GM12801 (cell line): Measurements from ENCODE around the gene DSTN.

Experiments used
- CTCF ChIP-seq: IDR thresholded peaks from one replicate; pipeline ENCODE4 v1.5.1; 2011; ENCODE audit warnings: control low read depth; ENCODE audit not compliant: insufficient read length; ENCODE audit errors: extremely low read depth

The DSTN gene

GRCh38 chr20:17583126-17583525 is 13.3 kb downstream of the DSTN start:
- no peak for TF ChIP-seq CTCF

DNA sequence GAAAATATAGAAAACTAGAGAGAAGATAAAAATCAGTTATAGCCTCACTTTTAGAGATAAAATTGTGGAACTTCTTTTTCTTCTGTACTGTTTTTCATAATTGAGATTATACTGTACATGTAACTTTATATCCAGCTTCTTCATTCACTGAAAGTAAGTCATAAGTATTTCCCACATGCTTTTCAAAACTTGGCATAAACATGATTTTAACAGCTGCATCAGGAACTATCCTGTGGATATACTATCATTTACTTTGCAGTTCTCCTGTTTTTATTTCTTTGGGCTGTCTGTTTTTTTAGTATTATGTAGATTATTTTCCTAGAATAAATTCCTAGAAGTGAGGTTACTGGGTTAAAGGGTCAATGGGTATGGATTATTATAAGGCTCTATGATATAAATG is 14.8 kb downstream of the DSTN start:
- no peak for TF ChIP-seq CTCF

DNA sequence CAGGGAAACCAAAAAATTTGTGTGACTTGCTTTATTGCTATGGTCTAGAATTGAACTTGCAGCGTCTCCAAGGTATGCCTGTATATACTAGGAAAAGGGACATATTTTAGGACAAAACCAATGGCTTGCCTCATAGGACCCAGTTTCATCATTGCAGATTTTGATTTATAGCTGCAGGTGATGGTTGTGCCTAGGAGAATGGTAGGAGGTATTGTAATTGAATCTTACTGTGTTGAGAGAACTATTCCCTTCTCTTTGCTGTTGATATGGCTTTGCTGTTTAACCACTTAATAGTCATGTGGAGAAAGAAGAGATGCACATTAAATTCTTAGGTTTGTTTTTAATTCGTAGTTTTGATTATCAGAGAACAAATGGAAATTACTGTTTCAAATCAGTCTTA is 16.4 kb downstream of the DSTN start:
- no peak for TF ChIP-seq CTCF

- TF ChIP-seq CTCF = no peak
Observed at GRCh38 chr20:17587148-17587547, 17.3 kb downstream of the DSTN start.

DNA sequence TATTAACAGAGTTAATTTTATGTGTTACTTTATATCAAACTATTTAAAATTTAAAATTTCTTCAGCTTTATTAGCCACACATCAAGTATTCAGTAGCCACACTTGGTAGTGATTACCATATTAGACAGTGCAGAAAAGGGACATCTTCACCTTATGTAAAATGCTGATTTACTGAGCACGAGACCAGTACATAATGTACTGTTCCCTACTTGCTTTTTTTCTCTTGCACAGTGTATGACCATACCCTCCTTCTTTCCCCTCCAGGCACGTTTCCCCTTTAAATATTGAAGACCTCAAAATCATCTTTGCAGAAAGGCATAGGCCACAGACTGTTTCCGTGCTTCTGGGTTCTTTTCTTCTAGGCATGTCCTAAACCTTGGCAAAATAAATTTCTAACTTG is 17.9 kb downstream of the DSTN start:
- TF ChIP-seq CTCF = no peak

DNA sequence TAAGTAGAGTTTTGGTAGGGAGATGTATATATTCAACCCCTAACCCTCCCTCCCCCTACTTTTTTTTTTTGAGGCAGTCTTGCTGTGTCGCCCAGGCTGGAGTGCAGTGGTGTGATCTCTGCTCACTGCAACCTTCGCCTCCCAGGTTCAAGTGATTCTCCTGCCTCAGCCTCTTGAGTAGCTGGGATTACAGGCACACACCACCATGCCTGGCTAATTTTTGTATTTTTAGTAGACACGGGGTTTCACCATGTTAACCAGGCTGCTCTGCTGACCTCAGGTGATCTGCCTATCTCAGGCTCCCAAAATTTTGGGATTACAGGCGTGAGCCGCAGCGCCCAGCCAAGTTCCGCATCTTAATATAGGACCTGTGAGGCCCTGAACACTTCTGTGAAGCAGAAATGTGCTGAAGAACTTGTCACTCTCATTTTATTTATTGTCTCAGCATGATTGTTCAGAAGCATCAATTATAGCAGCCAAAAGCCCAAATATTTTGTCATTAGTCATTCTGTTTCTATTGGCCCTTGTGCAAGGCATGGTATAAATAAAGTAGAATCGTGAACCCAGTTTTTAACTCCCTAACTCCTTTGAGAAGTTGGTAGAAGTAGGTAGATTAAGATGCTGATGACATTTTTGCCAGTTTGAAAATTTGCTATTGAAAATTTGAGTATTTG is 19.4 kb downstream of the DSTN start:
- no peak for TF ChIP-seq CTCF

DNA sequence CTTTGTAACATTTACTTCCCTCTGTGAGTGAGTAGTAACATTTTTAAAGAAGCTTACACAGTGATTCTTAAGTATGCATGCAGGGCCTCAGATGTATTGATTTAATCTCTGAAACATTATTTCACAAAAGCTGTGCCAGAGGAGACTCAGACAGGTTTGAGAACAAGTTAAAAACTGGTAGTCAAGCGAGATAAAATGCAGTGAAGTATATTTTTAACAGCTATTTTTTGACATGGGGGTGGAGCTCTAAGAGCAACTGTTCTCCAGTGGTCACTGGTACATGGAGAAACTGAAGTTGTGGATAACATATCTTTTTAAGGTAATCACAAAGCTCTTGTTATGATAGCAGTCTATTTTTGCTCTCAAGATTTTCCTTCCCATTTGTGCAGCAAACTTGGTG is 20.4 kb downstream of the DSTN start:
- TF ChIP-seq CTCF = no peak
